DMS79 (cell line): Measurements from ENCODE around the gene PAX7.
"Not testable (repeated sequence)": the region's sequence is repeated elsewhere in the genome, so short reads cannot be mapped to it uniquely, and the experiment has no call there.

ENCODE experiments used
- DNase-seq: peaks from one replicate; lab custom pipeline; 2025; lab: John Stamatoyannopoulos, UW

Gene PAX7

DNA sequence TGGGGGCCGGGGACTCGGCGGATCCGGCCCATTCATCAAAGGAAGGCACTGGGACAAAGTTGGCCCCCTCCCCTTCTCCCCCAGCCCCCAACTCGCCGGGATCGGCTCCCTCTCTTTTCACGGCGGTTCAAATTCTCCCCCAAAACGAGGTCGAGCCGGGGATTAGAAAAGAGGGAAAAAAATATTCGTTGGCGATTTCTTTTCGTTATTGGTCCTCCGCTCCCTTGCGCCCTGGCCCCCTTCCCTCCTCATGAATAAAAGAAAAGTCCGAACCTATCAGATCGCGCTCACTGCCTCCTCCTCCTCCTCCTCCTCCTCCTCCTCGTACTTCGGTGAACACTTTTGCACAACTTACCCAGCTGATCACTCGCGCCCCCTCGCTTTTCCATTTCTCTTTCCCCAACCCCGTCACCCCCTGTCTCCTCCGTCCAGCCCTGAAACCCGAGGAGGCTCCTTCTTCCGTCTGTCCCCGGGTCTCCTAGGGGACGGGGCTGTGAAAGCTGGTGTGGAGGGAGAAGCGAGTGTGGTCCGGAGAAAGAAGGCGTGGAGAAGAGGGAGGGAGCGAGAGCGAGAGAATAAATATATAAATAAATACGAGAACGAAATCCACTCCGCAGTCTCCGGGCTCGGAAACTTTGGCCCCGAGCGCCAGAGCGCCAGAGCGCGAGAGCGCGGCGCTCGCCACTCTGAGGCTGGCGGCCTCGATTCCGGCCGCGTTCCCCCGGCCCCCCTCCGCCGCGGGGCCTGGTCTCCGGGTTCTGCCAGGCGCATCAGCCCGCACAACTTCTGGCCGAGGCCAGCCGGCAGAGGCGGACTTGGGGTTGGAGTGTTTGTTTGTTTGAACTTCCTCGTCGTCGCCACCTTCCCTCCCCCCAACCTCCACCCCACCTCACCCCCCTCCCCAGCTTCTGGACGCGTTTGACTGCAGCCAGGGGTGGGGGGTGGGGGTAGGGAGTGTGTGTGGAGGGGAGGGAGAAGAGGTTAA, at the start of gene PAX7:
TSS of gene PAX7 (plus strand) at position 336 of the 985 bp plus-strand sequence. CDS start 758 bp downstream, outside the sequence.
- no peak for DNase-seq

DNA sequence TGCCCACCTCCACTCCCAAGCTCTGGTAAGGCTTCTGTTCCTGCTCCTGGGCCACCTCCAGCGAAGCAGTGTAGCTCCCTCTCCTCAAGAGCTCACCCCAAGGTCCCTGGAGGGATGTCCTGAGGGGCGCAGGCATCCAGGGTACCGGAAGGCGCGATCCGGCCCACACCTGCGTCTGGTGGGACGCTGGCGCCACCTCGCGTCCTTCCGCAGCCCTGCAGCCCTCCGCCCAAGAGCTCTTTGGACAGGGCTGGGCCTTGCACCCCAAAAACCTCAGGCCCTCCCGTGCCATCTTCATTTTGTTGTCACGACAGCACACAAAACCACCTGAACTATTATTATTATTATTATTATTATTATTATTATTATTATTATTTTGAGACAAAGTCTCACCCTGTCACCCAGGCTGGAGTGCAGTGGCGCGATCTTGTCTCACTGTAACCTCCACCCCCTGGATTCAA, 49.2 kb upstream of the PAX7 start:
- peak; percentile 17 for DNase-seq

DNA sequence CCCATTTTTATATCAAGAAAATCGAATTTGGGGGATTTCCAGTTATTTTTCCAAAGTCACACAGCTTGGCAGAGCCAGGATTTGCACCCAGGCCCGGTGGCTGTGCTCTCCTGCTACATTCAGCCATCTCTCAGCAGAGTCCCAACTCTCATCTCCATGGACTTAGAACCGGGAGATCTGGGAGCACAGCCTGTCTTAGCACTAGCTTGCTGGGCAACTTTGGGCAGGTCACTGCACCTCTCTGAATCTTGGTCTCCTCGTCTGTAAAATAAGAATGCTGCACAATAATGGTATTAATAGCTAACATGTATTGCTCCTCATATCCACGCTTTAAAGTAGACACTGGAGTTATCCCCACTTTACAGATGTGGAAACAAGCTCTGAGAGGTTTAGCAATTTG, 47.8 kb upstream of the PAX7 start:
- DNase-seq, result no peak

- no peak for DNase-seq
These were observed 47.2 kb upstream of the PAX7 start for GRCh38 chr1:18583326-18583941.

GRCh38 chr1:18586016-18586415, 44.6 kb upstream of the PAX7 start:
- not testable (repeated sequence) for DNase-seq

DNA sequence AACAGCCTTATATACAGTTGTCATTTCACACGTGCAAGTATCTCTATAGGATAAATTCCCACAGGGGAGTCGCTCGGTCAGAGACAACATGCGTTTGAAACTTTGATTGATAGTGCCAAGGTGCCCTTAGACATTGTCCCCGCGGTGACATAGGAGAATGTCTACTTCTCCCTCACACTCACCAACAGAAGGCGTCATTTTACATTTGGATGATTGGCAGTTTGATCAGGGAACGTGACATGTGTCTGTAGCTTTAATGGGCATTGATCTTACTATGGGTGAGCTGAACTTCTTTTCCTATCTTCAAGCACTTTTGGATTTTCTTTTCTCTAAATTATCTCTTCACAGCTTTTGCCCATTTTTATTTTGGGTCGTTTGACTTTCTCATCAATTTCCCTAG, 42.6 kb upstream of the PAX7 start:
- DNase-seq, result no peak

DNA sequence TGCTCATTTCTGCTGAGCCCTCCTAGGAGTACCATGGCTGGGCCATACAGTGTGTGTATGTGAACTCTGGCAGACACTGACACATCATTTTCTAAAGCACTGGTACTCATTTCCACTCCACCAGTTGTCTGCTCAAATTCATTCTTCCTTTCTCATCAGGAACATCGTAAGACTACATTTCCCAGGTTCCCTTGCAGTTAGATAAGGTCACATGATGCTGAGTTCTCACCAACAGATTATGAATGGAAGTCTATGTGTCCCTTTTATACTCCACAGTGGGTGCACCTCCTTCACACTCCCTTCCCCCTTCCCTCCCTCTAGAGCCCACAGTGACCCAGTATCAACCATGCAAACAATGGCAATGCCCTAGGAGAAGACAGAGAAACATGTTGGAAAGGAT, 38.3 kb upstream of the PAX7 start:
- DNase-seq, result no peak

GRCh38 chr1:18597160-18598042, 33.2 kb upstream of the PAX7 start:
- no peak for DNase-seq

- DNase-seq, result no peak
These were observed 31.6 kb upstream of the PAX7 start for GRCh38 chr1:18599086-18599485.

GRCh38 chr1:18599704-18600103, 30.9 kb upstream of the PAX7 start:
- no peak for DNase-seq

- no peak for DNase-seq
These were observed 28.0 kb upstream of the PAX7 start for GRCh38 chr1:18602533-18603211.

GRCh38 chr1:18603212-18603852, 27.3 kb upstream of the PAX7 start:
- DNase-seq, result no peak

- DNase-seq, result peak; percentile 13
These were observed 24.0 kb upstream of the PAX7 start for GRCh38 chr1:18606443-18607288.

DNA sequence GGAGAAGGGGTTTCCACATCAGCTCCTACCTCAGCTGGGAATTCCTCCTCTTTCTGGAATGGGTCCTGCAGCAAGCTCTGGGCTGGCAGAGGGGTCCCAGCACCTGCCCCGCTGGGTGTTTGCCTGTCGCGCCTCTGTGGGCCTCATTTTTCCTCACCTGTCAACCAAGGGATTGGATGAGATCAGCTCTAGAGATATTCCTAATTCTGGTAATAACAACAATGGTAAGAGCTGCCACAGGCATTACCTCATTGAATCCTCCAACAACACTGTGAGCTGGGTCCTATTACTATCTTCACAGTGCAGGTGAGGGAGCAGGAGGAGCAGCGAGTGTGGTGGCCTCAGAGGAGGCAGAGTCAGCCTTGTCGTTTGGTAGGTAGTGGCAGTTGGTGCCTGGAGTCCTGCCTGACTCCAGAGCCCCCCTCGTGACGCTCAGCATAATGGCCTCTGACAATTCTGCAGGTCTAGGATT, 23.3 kb upstream of the PAX7 start:
- no peak for DNase-seq

DNA sequence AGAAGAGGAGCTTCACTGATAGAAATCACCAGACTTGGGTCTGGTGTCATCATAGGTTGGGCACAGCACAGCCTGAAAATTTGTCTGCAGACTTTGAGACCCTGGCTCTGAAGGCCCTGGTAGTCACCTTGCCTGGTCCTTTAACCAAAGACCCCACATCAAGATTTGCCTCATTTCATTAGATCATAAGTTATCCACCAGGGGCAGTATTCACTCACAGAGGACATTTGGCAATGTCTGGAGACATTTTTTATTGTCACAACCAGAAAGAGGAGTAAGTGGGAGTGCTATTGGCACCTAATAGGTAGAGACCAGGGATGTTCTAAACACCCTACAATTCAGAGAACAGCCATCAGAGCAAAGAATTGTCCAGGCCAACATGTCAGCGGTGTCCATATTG, 22.1 kb upstream of the PAX7 start:
- DNase-seq, result no peak

DNA sequence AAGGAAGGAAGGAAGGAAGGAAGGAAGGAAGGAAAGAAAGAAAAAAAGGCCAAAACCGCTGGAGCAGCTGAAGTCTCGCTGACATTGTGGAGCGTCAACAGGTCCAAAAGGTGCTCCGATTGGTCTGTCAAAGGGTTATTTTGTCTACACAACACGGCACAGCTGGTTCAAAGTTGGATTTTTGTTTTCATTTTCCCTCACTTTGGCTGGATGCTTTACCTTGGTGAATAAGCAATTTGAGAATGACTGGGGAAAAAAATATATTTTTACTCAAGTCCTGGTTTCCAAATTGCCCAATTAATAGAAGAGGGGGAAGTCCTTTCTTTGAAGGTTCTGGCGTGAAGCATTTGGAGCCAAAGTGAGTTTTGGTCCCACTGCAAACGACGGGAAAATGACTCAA, 19.3 kb upstream of the PAX7 start:
- DNase-seq, result no peak

DNA sequence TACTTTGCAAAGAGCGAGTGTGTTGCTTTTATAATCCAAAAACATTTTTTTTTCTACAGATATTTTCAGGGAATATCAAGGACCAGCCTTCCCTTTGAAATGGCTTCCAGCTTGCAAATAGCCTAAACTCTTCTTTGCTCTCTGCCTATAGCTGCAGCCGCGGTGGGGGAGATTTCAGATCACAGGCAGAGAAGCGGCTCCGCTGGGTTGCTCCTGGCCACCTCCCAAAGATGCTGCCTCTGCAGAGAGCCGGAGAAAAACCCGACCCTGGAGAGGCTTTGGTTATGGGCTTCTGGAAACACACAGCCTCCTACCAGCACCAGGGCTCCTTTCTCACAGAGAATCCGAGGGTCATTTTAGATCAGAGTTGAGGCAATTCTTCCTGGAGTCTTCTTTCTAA, 18.6 kb upstream of the PAX7 start:
- DNase-seq, result no peak

DNA sequence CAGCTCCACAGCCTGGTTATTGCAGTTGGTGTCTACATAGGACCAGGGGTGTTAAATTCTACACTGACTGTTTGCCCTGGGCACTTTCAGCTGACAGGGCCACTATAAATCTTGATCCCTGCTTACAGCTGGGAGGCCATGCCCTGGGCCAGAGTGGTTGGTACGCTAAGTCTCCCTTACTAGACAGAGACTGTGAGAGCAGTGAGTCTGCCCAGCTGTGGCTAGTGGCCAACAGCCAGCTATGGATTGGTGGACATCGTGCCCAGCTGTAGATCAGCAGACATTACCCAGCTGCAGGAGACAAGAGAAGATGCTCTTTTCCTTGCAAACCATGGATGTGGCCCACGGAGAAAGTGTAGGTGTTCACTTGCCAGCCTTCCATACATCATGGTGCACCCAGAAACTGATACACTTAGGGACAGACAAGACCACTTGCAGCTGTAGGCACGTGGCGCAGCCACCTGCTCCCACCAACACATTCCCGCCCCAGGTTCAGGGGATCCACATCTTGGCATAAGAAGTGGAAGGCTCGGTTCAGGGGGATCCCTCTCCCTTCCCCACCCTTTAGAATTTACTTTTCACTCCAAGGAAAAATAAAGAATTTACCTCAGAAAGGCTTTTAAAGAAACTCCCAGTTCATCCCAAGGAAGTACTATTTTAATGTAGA, 16.4 kb upstream of the PAX7 start:
- DNase-seq, result no peak
